GM12891 (cell line): Measurements from ENCODE around the gene MYLK.

Experiments used
- DNase-seq: peaks from one replicate; pipeline ENCODE4 v3.0.0; 2011; ENCODE audit warnings: low spot score; ENCODE audit not compliant: insufficient read length
- FAIRE-seq: peaks from 2 replicates; lab custom pipeline; 2011; peaks lifted over from hg19 to GRCh38; lab: Jason Lieb, UNC
- PAX5 ChIP-seq: IDR thresholded peaks from 2 replicates; pipeline ENCODE4 v1.6.1; 2011; ENCODE audit warnings: low read length, moderate library complexity, mild to moderate bottlenecking; ENCODE audit not compliant: insufficient read depth, severe bottlenecking
- POLR2A ChIP-seq: IDR thresholded peaks from 2 replicates; pipeline ENCODE4 v1.6.1; 2011; ENCODE audit warnings: low read depth, low read length, control low read depth
- POLR2AphosphoS5 ChIP-seq: IDR thresholded peaks from 2 replicates; pipeline ENCODE4 v1.6.1; 2011; ENCODE audit warnings: low read depth, low read length, control low read depth
- POU2F2 ChIP-seq: IDR thresholded peaks from 2 replicates; pipeline ENCODE4 v1.6.1; 2011; ENCODE audit warnings: low read depth, mild to moderate bottlenecking, control low read depth, low read length, moderate library complexity
- SPI1 ChIP-seq: IDR thresholded peaks from 2 replicates; pipeline ENCODE4 v1.6.1; 2011; ENCODE audit warnings: low read depth, low read length, control low read depth
- TAF1 ChIP-seq: IDR thresholded peaks from 2 replicates; pipeline ENCODE4 v1.6.1; 2011; ENCODE audit warnings: low read depth, low read length, control low read depth

The MYLK gene

GRCh38 chr3:123641505-123641904 lies 242.6 kb downstream of the MYLK start:
- DNase-seq (no peak), FAIRE-seq (no peak)
- TF ChIP-seq POLR2AphosphoS5, result no peak
- TF ChIP-seq POU2F2, result no peak
- TF ChIP-seq PAX5, result no peak
- TF ChIP-seq SPI1, result no peak
- TF ChIP-seq POLR2A, result no peak
- no peak for TF ChIP-seq TAF1

GRCh38 chr3:123640740-123641462 lies 243.2 kb downstream of the MYLK start:
- DNase-seq, result no peak
- FAIRE-seq, result no peak
- TF ChIP-seq TAF1, result no peak
- no peak for TF ChIP-seq SPI1
- TF ChIP-seq POLR2AphosphoS5, result no peak
- no peak for TF ChIP-seq POLR2A
- no peak for TF ChIP-seq POU2F2
- no peak for TF ChIP-seq PAX5

- no peak for TF ChIP-seq POLR2A
- no peak for TF ChIP-seq SPI1
- no peak for TF ChIP-seq PAX5
- no peak for TF ChIP-seq TAF1
- no peak for FAIRE-seq
- DNase-seq, result no peak
Measured at GRCh38 chr3:123640311-123640710, 243.8 kb downstream of the MYLK start.

GRCh38 chr3:123638936-123639689 lies 245.0 kb downstream of the MYLK start:
- FAIRE-seq (no peak), DNase-seq (no peak)
- TF ChIP-seq POLR2A, result no peak

GRCh38 chr3:123637841-123638240 lies 246.3 kb downstream of the MYLK start:
- FAIRE-seq (no peak), DNase-seq (no peak)
- TF ChIP-seq PAX5, result no peak
- no peak for TF ChIP-seq POLR2AphosphoS5
- no peak for TF ChIP-seq TAF1
- TF ChIP-seq POU2F2, result no peak
- no peak for TF ChIP-seq SPI1
- TF ChIP-seq POLR2A, result no peak

- TF ChIP-seq POLR2AphosphoS5, result no peak
- TF ChIP-seq TAF1, result no peak
- no peak for TF ChIP-seq POU2F2
- no peak for TF ChIP-seq POLR2A
- no peak for TF ChIP-seq SPI1
- TF ChIP-seq PAX5, result no peak
- DNase-seq (no peak), FAIRE-seq (no peak)
Measured at GRCh38 chr3:123637131-123637530, 247.0 kb downstream of the MYLK start.

- no peak for TF ChIP-seq TAF1
- TF ChIP-seq POLR2AphosphoS5, result no peak
- no peak for TF ChIP-seq POLR2A
- no peak for TF ChIP-seq POU2F2
- TF ChIP-seq PAX5, result no peak
- no peak for TF ChIP-seq SPI1
- FAIRE-seq (no peak), DNase-seq (no peak)
Measured at GRCh38 chr3:123636431-123636841, 247.7 kb downstream of the MYLK start.

GRCh38 chr3:123635717-123636116 lies 248.4 kb downstream of the MYLK start:
- TF ChIP-seq PAX5 (no peak), SPI1 (no peak), POU2F2 (no peak), POLR2AphosphoS5 (no peak), TAF1 (no peak), POLR2A (no peak)
- DNase-seq (no peak), FAIRE-seq (no peak)

- no peak for TF ChIP-seq PAX5
- no peak for TF ChIP-seq POLR2AphosphoS5
- TF ChIP-seq POU2F2, result no peak
- TF ChIP-seq TAF1, result no peak
- no peak for TF ChIP-seq POLR2A
- TF ChIP-seq SPI1, result no peak
- FAIRE-seq, result no peak
- DNase-seq, result no peak
Measured at GRCh38 chr3:123635217-123635616, 248.9 kb downstream of the MYLK start.

- DNase-seq (no peak), FAIRE-seq (no peak)
- no peak for TF ChIP-seq PAX5
- no peak for TF ChIP-seq POLR2A
- TF ChIP-seq POU2F2, result no peak
- no peak for TF ChIP-seq TAF1
- TF ChIP-seq SPI1, result no peak
- no peak for TF ChIP-seq POLR2AphosphoS5
Measured at GRCh38 chr3:123634149-123635051, 249.7 kb downstream of the MYLK start.
